ENCODE data around the gene ZNF565. TPM values are rescaled to one million over a fixed set of nuclear protein-coding genes. Genes with fewer than 3 reads are reported as not detected.
A peak's percentile ranks its signal among the peaks of the same experiment; 100 is the strongest.

The ZNF565 gene
- total and polyA plus RNA-seq, 10 of the 15 experiments (the other 5 are each of a cell fraction or from before 2014, with no cell fraction given), result 0.72 to 2.2 (median 1.8) TPM

DNA sequence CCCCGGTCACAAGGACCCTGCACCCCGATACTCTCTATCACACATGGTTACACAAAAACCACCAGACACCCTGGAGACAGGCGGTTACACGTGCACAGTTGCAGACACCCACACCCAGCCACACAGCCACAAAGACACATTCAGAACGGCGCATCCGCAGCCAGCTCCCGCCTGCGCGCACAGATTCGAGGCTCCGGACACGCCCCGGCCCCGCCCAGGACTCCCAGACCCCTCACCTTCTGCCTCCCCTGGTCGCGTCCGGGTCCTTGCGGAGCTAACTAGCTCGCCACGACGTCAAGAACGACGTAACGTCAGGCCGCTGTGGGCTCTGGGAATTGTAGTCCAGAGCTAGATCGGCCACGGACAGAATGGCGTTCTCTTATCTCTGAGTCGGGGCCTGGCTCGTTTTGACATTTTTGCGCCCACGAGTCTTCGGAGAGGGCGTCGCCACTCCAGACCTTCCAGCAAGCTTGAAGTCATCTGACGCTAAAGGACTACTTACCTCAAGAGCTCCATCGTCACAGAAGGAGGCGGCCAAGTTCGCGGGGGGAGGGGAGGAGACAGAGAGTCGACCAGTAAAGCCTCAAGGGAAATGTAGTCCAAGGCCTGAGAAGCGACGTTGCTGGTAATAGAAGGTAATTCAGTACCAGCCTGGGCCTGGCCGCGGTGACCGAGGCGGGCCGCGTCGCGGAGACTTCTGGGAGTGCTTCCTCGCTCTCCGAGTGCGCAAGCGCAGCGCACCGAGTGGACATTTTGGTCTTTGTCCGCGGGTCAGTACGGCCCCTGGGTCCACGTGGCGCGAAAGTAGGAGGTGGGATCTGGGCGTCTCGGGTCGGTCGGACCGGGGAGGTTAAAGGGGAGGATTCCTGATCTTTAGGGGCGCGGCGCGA lies at the start of gene ZNF565, which contains the start of gene ZNF146 (continued):
- TF ChIP-seq, protein P1, sequence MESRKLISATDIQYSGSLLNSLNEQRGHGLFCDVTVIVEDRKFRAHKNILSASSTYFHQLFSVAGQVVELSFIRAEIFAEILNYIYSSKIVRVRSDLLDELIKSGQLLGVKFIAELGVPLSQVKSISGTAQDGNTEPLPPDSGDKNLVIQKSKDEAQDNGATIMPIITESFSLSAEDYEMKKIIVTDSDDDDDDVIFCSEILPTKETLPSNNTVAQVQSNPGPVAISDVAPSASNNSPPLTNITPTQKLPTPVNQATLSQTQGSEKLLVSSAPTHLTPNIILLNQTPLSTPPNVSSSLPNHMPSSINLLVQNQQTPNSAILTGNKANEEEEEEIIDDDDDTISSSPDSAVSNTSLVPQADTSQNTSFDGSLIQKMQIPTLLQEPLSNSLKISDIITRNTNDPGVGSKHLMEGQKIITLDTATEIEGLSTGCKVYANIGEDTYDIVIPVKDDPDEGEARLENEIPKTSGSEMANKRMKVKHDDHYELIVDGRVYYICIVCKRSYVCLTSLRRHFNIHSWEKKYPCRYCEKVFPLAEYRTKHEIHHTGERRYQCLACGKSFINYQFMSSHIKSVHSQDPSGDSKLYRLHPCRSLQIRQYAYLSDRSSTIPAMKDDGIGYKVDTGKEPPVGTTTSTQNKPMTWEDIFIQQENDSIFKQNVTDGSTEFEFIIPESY (IDR thresholded peaks at IDR 0.05), result no peak
- TF ChIP-seq, protein P2, sequence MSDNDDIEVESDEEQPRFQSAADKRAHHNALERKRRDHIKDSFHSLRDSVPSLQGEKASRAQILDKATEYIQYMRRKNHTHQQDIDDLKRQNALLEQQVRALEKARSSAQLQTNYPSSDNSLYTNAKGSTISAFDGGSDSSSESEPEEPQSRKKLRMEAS (IDR thresholded peaks at IDR 0.05; ENCODE audit: low read depth, low read length), result peak; percentile 90
- TF ChIP-seq MEF2A (IDR thresholded peaks at IDR 0.05; ENCODE audit: insufficient read depth, low read depth, low read length) (no peak), IKZF1 (conservative IDR thresholded peaks at IDR 0.05) (peak; percentile 98), FOS (IDR thresholded peaks at IDR 0.05; ENCODE audit: borderline replicate concordance, extremely low read depth, insufficient read length) (no peak)
- TF ChIP-seq, protein P3, sequence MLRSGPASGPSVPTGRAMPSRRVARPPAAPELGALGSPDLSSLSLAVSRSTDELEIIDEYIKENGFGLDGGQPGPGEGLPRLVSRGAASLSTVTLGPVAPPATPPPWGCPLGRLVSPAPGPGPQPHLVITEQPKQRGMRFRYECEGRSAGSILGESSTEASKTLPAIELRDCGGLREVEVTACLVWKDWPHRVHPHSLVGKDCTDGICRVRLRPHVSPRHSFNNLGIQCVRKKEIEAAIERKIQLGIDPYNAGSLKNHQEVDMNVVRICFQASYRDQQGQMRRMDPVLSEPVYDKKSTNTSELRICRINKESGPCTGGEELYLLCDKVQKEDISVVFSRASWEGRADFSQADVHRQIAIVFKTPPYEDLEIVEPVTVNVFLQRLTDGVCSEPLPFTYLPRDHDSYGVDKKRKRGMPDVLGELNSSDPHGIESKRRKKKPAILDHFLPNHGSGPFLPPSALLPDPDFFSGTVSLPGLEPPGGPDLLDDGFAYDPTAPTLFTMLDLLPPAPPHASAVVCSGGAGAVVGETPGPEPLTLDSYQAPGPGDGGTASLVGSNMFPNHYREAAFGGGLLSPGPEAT (IDR thresholded peaks at IDR 0.05; ENCODE audit: low read depth), result peak; percentile 57; the same call in 1 of the 2 replicates

DNA sequence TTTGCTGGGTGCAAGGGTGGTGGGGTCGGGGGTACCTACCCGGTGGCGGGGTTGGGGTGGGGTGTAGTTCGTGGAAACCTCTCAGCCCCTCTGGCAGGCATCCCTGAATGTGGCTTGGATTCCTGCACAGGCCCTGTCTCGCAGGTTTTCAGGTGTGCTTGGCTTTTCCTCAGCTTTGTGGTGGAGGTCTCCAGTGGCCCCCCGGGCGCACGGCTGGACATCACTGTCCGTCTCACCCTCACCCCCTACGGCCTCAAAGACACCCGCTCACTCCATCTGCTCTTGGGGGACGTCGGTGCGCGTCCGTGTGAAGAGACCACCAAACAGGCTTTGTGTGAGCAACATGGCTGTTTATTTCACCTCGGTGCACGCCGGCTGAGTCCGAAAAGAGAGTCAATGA lies 44.7 kb upstream of the ZNF565 start:
- ChIA-PET RAD21 (ENCODE audit: unreplicated experiment) (no interaction called here), POLR2A (no interaction called here), CTCF (no interaction called here), SMC1A (ENCODE audit: uncharacterized antibody, unreplicated experiment) (no interaction called here)
- no peak overlapping the region for H3K9ac ChIP-seq (ENCODE audit: control insufficient read depth, insufficient read depth, low read length)
- DNase-seq (ENCODE audit: low read depth, low spot score) (no peak), ATAC-seq (no peak), FAIRE-seq (no peak)
- no peak overlapping the region for H3K27ac ChIP-seq (ENCODE audit: control insufficient read depth, insufficient read depth)
- 69% methylated on average over 20 of the region's 20 CpGs for whole genome bisulfite sequencing (ENCODE audit: insufficient coverage, insufficient replicate concordance, low lambda C conversion rate, missing lambda C conversion rate)
- H3K4me1 ChIP-seq (ENCODE audit: control insufficient read depth, insufficient read depth, low read length), result no peaks in the 10 kb centered on the region
- no peak overlapping the region for H2AFZ ChIP-seq (ENCODE audit: control insufficient read depth, low read depth, low read length)
- no peaks in the 10 kb centered on the region for H3K79me2 ChIP-seq (ENCODE audit: control insufficient read depth, insufficient read depth, low read length)
- no peaks in the 10 kb centered on the region; the same call in 2 of the 3 replicates for H3K9me3 ChIP-seq (replicated peaks; ENCODE audit: control insufficient read depth, insufficient read depth, low read length)
- no peak overlapping the region for H3K4me3 ChIP-seq
- intact Hi-C loops (cut with micrococcal nuclease; ENCODE audit: unreplicated experiment), result no loop called here
- no peaks in the 10 kb centered on the region for H3K27me3 ChIP-seq (replicated peaks in 1 of 2; ENCODE audit: control insufficient read depth in 2 of 2, insufficient read depth in 2 of 2, low read length in 1 of 2)
- H3K4me2 ChIP-seq (ENCODE audit: control insufficient read depth, insufficient read depth), result no peak overlapping the region
- in situ Hi-C loops (cut with MboI), result no loop called here
- no peaks in the 10 kb centered on the region for H3K36me3 ChIP-seq (ENCODE audit: control insufficient read depth in 2 of 2, insufficient read depth in 2 of 2, low read length in 1 of 2)
- no TSS peak for BruUV-seq (replicated peaks)
- no peaks in the 10 kb centered on the region for H4K20me1 ChIP-seq (ENCODE audit: control insufficient read depth, insufficient read depth)
- TF ChIP-seq, protein P3 (IDR thresholded peaks at IDR 0.05; ENCODE audit: low read depth), result no peak
- TF ChIP-seq, protein P4, sequence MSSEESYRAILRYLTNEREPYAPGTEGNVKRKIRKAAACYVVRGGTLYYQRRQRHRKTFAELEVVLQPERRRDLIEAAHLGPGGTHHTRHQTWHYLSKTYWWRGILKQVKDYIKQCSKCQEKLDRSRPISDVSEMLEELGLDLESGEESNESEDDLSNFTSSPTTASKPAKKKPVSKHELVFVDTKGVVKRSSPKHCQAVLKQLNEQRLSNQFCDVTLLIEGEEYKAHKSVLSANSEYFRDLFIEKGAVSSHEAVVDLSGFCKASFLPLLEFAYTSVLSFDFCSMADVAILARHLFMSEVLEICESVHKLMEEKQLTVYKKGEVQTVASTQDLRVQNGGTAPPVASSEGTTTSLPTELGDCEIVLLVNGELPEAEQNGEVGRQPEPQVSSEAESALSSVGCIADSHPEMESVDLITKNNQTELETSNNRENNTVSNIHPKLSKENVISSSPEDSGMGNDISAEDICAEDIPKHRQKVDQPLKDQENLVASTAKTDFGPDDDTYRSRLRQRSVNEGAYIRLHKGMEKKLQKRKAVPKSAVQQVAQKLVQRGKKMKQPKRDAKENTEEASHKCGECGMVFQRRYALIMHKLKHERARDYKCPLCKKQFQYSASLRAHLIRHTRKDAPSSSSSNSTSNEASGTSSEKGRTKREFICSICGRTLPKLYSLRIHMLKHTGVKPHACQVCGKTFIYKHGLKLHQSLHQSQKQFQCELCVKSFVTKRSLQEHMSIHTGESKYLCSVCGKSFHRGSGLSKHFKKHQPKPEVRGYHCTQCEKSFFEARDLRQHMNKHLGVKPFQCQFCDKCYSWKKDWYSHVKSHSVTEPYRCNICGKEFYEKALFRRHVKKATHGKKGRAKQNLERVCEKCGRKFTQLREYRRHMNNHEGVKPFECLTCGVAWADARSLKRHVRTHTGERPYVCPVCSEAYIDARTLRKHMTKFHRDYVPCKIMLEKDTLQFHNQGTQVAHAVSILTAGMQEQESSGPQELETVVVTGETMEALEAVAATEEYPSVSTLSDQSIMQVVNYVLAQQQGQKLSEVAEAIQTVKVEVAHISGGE (CRISPR knock-in tag; IDR thresholded peaks at IDR 0.05), result no peak
- TF ChIP-seq GABPA (IDR thresholded peaks at IDR 0.05; ENCODE audit: low read depth) (no peak), EED (IDR thresholded peaks at IDR 0.05; ENCODE audit: low read depth) (no peak), BACH1 (IDR thresholded peaks at IDR 0.05; ENCODE audit: borderline replicate concordance) (no peak), ATF7 (IDR thresholded peaks at IDR 0.05; ENCODE audit: low read depth) (no peak), SPI1 (IDR thresholded peaks at IDR 0.05; ENCODE audit: borderline replicate concordance, insufficient read depth, low read depth, low read length) (no peak)
